ENCODE data around the gene RASA4B.

The RASA4B gene

GRCh38 chr7:102452451-102452850 is 65.1 kb downstream of the RASA4B start:
- DNase-seq (ENCODE audit: low spot score), result no peak

DNA sequence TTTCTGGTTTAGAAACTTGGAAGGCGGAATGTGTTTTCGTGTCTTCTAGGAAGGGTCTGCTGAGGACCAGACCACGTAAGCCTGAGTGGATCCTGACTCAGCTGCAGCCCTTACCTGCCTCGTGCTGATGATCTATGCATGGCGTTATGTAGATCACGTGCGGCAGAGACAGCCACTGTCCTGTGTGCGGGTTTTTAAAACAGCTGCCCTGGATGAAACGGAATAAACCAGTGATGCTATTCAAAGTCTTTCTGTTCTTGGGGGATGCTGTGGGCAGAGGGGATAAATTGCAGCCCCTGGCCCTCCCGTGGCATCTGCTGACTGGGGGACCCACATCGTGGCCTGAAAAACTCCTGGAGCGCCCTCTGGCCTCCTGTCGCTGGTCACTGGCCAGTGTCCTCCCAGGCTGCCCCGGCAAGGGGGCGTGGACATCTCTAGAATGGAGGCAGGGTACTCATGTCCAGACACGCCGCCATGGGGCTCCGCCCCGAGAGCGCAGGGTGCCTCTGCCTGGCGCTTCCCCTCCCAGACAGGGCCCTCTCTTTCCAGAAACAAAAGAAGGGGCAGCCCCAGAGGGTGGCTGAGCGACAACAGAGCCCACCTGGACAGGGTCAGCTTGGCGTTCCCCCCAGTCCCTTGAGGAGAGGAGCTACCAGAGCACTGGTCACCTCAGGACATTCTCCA is 66.1 kb downstream of the RASA4B start:
- peak; percentile 48 for DNase-seq (ENCODE audit: low spot score)

DNA sequence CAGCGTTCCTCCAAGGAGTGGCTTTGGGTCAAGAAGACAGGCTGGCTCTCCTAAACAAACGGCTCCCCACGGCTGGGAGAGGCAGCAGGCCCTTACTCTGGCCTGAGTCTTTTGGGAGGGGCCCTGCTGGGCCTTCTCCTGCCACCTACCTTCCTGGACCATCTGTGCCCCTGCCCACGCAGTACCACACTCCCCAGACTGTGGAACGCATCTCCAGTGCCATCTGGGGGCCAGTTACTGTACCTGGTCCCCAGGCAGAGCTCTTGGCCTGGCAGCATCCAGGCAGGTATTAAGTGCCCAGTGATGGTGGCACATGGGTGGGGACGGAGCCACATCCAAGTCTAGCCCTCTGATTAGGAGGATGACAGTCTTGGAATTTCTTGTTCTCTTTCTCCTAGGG is 67.3 kb downstream of the RASA4B start:
- no peak for DNase-seq (ENCODE audit: low spot score)

DNA sequence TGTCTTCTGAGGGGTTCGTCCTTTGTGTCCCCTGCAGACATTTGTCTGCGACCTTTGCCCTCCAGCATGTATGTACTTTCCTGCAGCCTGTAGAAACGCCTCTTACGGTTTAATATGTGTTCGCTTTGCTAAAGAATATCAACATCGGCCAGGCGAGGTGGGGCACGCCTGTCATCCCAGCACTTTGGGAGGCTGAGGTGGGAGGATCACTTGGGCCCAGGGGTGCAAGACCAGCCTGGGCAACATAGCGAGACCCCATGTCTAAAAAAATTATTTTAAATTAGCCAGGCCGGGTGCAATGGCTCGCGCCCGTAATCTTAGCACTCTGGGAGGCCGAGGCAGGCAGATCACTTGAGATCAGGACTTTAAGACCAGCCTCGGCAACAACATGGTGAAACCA is 68.4 kb downstream of the RASA4B start:
- no peak for DNase-seq (ENCODE audit: low spot score)

DNA sequence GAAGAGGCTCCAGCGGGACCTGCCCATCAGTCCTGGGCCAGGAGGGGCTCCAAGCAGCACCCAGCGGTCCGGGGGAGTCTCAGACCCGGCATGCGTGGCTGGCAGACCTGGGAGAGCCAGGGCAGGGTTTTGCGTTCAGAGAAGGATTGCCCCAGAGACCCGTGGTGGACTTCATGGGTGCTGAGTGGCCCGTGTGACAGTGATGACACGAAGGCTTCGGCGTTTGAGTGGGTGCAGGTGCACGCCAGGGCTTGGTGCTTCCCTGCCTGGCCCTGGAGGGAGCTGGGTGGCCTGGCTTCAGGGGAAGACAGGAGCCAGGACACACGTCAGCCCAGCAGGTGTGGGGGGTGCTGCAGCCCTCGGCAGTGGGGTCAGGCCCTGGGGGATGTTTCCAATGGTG is 70.3 kb downstream of the RASA4B start:
- DNase-seq (ENCODE audit: low spot score), result no peak

DNA sequence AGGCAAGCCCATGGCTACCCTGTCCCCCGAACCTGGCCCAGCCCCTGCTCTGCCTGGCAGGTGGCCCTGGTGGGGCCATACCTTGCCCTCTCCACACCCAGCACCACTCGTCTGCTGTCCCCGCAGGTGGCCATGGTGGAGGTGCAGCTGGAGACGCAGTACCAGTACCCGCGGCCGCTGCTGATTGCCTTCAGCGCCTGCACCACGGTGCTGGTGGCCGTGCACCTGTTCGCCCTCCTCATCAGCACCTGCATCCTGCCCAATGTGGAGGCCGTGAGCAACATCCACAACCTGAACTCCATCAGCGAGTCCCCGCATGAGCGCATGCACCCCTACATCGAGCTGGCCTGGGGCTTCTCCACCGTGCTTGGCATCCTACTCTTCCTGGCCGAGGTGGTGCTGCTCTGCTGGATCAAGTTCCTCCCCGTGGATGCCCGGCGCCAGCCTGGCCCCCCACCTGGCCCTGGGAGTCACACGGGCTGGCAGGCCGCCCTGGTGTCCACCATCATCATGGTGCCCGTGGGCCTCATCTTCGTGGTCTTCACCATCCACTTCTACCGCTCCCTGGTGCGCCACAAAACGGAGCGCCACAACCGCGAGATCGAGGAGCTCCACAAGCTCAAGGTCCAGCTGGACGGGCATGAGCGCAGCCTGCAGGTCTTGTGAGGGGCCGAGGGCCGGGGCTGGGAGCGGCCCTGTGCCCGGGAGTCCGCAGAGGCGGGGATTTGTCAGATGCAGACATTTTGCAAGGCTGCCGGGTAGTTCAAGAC is 71.0 kb downstream of the RASA4B start:
- DNase-seq (ENCODE audit: low spot score), result no peak

DNA sequence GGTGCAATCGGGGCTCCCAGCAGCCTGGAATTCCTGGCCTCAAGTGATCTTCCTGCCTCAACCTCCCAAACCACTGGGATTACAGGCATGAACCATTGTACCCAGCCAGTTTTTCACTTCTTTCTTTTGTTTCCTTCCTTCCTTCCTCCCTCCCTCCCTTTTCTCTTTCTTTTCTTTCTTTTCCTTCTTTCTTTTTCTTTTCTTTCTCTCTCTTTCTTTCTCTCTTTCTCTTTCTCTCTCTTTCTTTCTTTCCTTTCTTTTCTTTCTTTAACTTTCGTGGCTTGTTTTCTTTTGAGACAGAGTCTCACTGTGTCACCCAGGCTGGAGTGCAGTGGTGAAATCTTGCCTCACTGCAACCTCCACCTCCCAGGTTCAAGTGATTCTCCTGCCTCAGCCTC is 71.9 kb downstream of the RASA4B start:
- no peak for DNase-seq (ENCODE audit: low spot score)

GRCh38 chr7:102444961-102445673 is 72.5 kb downstream of the RASA4B start:
- DNase-seq (ENCODE audit: low spot score), result no peak

DNA sequence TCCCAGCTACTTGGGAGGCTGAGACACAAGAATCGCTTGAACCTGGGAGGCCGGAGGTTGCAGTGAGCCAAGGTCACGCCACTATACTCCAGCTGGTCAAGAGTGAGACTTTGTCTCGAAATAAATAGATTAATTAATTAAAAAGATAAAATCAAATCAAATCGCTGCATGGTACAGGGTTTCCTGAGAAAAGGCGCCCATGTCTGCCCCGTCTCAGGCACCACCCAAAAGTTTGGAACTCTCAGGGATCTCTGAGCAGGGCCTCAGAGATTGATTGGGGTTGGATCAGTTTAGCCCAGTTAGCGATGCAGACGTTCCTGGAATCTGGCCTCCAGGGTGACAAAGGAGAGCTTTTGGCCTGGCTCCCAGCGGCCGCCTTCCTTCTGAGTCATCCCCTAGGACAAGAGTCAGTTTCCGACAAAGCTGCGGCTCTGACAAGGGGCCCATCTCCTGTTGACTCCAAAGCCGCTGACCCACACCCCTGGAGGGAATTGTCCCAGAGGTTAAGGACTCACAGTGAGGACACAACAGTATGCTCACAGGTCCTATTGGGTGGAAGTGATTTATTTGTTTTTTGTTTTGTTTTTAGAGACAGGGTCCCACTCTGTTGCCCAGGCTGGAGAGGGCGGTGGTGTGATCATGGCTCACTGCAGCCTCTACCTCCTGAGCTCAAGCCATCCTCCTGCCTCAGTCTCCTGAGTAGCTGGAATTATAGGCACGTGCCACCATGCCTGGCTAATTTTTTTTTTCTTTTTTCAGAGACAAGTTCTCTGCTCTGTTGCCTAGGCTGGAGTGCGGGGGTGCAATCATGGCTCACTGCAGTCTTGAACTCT is 77.4 kb downstream of the RASA4B start:
- peak; percentile 87 for DNase-seq (ENCODE audit: low spot score)

- DNase-seq (ENCODE audit: low spot score), result no peak
Measured at GRCh38 chr7:102436118-102436517, 81.5 kb downstream of the RASA4B start.

GRCh38 chr7:102434039-102434486 is 83.5 kb downstream of the RASA4B start:
- DNase-seq (ENCODE audit: low spot score), result no peak

DNA sequence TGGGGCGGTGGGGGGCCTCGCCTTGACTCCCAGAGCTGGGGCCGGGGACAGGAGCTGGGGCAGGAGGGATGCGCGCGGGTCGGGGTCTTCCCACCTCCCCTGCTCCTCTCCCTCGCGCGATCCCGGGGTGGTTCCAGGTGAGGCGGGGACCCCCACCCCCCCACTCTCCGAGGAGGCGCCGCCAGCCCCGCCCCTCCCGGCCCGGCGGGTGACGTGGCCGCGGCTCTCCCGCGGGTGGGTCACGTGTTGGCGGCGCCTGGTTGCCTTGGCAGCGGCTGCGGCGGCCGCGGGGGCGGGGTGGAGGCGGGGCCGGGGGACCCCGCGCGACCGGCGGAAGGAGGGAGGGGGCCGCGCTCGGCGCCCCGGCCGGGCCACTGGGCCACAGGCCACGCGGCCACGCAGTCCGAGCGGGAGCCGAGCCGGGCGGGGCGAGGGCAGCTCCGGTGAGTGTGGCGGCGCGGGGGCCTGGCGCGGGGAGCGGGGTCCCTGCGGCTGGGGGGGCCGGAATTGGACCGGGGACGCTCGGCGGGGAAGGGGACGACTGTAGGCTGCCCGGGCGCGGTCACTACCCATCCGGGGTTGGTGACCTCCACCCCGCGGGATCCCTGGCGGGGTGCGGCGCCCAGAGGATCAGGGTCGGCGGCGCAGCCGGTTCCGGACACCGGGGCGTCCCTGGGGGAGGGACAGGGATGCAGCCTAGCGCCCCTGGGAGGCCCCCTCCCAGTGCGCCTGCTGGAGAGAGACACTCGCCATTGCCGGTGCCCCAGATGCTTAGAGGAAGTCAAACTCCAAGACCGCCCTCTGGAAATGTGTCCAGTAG is 84.1 kb downstream of the RASA4B start, which contains the start of gene ORAI2:
TSS of gene ORAI2 (plus strand) at position 357 of the 820 bp plus-strand sequence. CDS start 5,382 bp downstream, outside the sequence.
- DNase-seq (ENCODE audit: low spot score), result peak; percentile 96

Data from AG20443 (cell line).